22Rv1 (cell line): ENCODE data around the gene HFE.
"Not testable (repeated sequence)": the region's sequence is repeated elsewhere in the genome, so short reads cannot be mapped to it uniquely, and the experiment has no call there.

Experiments
- H3K27ac ChIP-seq: fragments of 450-650 bp; 2 replicates; pipeline ENCODE4 v1.5.1; 2017
- ZFX ChIP-seq: fragments of 450-650 bp; IDR thresholded peaks from 2 replicates; pipeline ENCODE4 v1.6.1; 2017; ENCODE audit warnings: antibody characterized with exemption, borderline replicate concordance
- TF ChIP-seq, protein P1 (sequence below): fragments of 450-650 bp; IDR thresholded peaks from 2 replicates; pipeline ENCODE4 v1.5.1; 2017; ENCODE audit warnings: mild to moderate bottlenecking

HFE gene

DNA sequence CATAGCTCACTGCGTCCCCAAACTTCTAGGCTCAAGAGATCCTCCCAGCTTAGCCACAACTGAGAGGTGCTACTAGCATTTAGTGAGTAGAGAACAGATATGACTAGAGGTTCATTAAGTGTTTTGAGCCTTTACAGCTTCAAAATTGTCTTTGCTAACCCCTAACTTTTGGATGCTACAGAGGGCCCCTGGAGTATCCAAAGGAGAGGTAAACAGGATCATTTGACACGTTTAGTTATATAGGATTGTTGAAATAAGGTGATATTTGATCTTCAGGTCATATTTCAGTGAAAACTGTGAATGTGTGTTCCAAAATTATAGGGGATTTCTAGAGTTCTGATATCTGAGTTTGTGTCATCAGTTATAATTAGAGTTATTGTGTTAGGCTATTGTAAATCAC lies 19.2 kb upstream of the HFE start:
- no peak for TF ChIP-seq ZFX
- TF ChIP-seq, protein P1, sequence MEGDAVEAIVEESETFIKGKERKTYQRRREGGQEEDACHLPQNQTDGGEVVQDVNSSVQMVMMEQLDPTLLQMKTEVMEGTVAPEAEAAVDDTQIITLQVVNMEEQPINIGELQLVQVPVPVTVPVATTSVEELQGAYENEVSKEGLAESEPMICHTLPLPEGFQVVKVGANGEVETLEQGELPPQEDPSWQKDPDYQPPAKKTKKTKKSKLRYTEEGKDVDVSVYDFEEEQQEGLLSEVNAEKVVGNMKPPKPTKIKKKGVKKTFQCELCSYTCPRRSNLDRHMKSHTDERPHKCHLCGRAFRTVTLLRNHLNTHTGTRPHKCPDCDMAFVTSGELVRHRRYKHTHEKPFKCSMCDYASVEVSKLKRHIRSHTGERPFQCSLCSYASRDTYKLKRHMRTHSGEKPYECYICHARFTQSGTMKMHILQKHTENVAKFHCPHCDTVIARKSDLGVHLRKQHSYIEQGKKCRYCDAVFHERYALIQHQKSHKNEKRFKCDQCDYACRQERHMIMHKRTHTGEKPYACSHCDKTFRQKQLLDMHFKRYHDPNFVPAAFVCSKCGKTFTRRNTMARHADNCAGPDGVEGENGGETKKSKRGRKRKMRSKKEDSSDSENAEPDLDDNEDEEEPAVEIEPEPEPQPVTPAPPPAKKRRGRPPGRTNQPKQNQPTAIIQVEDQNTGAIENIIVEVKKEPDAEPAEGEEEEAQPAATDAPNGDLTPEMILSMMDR = no peak
- no peak overlapping the region for H3K27ac ChIP-seq

- H3K27ac ChIP-seq = no peak overlapping the region
- TF ChIP-seq ZFX = no peak
- TF ChIP-seq, protein P1 = no peak
Observed at GRCh38 chr6:26071135-26071534, 16.1 kb upstream of the HFE start.

DNA sequence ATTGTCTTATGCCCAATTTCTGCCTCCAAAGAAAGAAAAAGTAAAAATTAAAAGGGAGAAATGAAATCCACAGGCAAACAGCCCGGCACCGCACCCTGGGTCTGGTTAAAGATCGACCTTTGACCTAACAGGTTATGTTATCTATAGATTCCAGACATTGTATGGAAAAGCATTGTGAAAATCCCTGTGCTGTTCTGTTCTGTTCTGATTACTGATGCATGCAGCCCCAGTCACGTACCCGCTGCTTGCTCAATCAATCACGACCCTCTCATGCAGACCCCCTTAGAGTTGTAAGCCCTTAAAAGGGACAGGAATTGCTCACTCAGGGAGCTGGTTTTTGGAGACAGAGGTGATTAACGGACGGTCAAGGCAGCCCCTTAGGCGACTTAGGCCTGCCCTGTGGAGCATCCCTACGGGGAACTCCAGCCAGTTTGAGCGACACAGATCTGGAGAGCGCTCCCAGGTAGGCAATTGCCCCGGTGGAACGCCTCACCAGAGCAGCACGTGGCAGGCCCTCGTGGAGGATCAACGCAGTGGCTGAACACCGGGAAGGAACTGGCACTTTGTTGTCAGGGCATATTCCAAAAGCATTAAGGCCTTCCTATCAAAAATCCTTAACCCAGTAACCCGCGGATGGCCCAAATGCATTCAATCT lies 12.0 kb upstream of the HFE start:
- TF ChIP-seq ZFX = no peak
- TF ChIP-seq, protein P1 = no peak
- no peak overlapping the region for H3K27ac ChIP-seq

- H3K27ac ChIP-seq = not testable (repeated sequence)
Observed at GRCh38 chr6:26078066-26078465, 9.2 kb upstream of the HFE start.

DNA sequence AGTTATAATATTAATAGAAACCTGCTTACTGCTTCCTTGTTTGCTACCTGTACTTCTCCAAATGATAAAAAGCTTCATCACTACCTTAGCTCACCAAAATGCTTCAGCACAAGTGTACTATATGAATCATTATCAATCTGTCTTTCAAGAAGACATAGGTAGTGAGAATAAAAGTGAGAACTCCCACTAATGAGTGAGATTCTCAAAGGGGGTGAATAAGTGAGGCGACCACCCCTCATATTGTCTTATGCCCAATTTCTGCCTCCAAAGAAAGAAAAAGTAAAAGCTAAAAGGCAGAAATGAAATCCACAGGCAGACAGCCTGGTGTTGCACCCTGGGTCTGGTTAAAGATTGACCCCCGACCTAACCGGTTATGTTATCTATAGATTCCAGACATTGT lies 6.1 kb upstream of the HFE start:
- not testable (repeated sequence) for H3K27ac ChIP-seq

GRCh38 chr6:26086211-26086610 lies 1.0 kb upstream of the HFE start:
- TF ChIP-seq, protein P1 = no peak
- TF ChIP-seq ZFX = no peak

DNA sequence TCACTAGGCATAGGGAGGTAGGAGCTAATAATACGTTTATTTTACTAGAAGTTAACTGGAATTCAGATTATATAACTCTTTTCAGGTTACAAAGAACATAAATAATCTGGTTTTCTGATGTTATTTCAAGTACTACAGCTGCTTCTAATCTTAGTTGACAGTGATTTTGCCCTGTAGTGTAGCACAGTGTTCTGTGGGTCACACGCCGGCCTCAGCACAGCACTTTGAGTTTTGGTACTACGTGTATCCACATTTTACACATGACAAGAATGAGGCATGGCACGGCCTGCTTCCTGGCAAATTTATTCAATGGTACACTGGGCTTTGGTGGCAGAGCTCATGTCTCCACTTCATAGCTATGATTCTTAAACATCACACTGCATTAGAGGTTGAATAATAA lies 1.1 kb downstream of the HFE start:
- no peak overlapping the region for H3K27ac ChIP-seq

More at GRCh38 chr6:26086211-26086610, 1.0 kb upstream of the HFE start:
- no peak overlapping the region for H3K27ac ChIP-seq

DNA sequence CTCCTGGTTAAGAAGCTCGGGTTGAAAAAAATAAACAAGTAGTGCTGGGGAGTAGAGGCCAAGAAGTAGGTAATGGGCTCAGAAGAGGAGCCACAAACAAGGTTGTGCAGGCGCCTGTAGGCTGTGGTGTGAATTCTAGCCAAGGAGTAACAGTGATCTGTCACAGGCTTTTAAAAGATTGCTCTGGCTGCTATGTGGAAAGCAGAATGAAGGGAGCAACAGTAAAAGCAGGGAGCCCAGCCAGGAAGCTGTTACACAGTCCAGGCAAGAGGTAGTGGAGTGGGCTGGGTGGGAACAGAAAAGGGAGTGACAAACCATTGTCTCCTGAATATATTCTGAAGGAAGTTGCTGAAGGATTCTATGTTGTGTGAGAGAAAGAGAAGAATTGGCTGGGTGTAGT lies 2.0 kb downstream of the HFE start:
- H3K27ac ChIP-seq = no peak overlapping the region
- TF ChIP-seq ZFX = no peak
- TF ChIP-seq, protein P1 = no peak

More for the DNA sequence above, 1.1 kb downstream of the HFE start:
- TF ChIP-seq, protein P1 = no peak
- TF ChIP-seq ZFX = no peak
